Fibroblast of pulmonary artery (primary cell): ENCODE data around the gene EIF2B2.

ENCODE experiments used
- DNase-seq: peaks from one replicate; pipeline ENCODE4 v3.0.0-alpha.2; 2010; ENCODE audit warnings: low read depth
- H3K4me3 ChIP-seq: replicated peaks from 2 replicates; pipeline ENCODE4 v1.5.1; 2011; ENCODE audit warnings: low read depth, mild to moderate bottlenecking, control low read depth, low read length, moderate library complexity
- CTCF ChIP-seq: IDR thresholded peaks from 2 replicates; pipeline ENCODE4 v1.5.1; 2011; ENCODE audit warnings: mild to moderate bottlenecking, control low read depth, low read length, inconsistent platforms; ENCODE audit errors: missing control alignments

Gene EIF2B2

GRCh38 chr14:75010472-75011093 lies 7.9 kb downstream of the EIF2B2 start:
- peak; percentile 39 for DNase-seq
- H3K4me3 ChIP-seq = no peak overlapping the region
- no peak for TF ChIP-seq CTCF

GRCh38 chr14:75011356-75011994 lies 8.8 kb downstream of the EIF2B2 start:
- H3K4me3 ChIP-seq = no peak overlapping the region
- no peak for TF ChIP-seq CTCF
- peak; percentile 65 for DNase-seq

- DNase-seq = no peak
- no peak for TF ChIP-seq CTCF
- H3K4me3 ChIP-seq = no peak overlapping the region
Measured at GRCh38 chr14:75013290-75013689, 10.6 kb downstream of the EIF2B2 start.

- DNase-seq = no peak
- no peak for TF ChIP-seq CTCF
- H3K4me3 ChIP-seq = no peak overlapping the region
Measured at GRCh38 chr14:75015496-75015895, 12.8 kb downstream of the EIF2B2 start.

GRCh38 chr14:75016815-75017214 lies 14.1 kb downstream of the EIF2B2 start:
- DNase-seq = no peak
- TF ChIP-seq CTCF = no peak
- H3K4me3 ChIP-seq = no peak overlapping the region

- TF ChIP-seq CTCF = no peak
- DNase-seq = no peak
- H3K4me3 ChIP-seq = no peak overlapping the region
Measured at GRCh38 chr14:75018694-75019093, 16.0 kb downstream of the EIF2B2 start.

- H3K4me3 ChIP-seq = no peak overlapping the region
- DNase-seq = peak; percentile 20
- TF ChIP-seq CTCF = peak; percentile 42
Measured at GRCh38 chr14:75022655-75023054, 19.9 kb downstream of the EIF2B2 start.
